NCI-H524 (cell line): Measurements from ENCODE around the gene BAAT.
"Not testable (repeated sequence)": the region's sequence is repeated elsewhere in the genome, so short reads cannot be mapped to it uniquely, and the experiment has no call there.

Experiments
- DNase-seq, 2 experiments: peaks; one replicate each; lab custom pipeline; 2025; lab: John Stamatoyannopoulos, UW

The BAAT gene

DNA sequence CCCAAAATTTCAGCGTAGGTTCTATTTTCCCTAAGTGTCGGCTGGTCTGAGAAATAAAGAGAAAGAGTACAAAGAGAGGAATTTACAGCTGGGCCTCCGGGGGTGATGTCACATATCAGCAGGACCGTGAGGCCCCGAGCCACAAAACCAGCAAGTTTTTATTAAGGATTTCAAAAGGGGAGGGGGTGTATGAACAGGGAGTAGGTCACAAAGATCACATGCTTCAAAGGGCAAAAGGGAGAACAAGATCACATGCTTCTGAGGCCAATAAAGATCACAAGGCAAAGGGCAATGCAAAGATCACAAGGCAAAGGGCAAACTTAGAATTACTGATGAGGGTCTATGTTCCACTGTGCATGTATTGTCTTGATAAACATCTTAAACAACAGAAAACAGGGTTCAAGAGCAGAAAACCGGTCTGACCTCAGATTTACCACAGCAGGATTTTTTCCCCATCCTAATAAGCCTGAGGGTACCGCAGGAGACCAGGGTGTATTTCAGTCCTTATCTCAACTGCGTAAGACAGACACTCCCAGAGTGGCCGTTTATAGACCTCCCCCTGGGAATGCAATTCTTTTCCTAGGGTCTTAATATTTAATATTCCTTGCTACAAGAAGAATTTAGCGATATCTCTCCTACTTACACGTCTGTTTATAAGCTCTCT, at the start of gene BAAT:
TSS of gene BAAT (minus strand) at position 134 of the 664 bp plus-strand sequence. CDS start 13,602 bp downstream, outside the sequence.
- not testable (repeated sequence) for DNase-seq

DNA sequence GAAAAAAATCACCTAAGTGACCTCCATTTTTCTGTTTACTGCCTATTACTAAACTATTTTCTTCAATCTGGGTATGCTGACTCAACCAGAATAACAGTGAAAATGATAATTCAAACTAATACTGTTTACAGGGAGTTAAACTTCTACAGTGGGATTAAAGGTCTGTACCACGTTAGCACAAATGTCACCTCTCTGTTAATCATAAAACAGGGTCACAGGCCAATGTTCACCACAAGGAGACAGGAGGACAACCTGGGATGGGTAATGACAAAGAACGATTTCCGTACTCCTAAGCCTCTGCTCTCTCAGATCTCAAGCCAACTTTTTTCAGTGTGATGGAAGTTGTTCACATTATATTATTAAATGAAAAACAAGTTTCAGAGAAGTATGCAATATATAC, 48.4 kb upstream of the BAAT start:
- no peak for DNase-seq

DNA sequence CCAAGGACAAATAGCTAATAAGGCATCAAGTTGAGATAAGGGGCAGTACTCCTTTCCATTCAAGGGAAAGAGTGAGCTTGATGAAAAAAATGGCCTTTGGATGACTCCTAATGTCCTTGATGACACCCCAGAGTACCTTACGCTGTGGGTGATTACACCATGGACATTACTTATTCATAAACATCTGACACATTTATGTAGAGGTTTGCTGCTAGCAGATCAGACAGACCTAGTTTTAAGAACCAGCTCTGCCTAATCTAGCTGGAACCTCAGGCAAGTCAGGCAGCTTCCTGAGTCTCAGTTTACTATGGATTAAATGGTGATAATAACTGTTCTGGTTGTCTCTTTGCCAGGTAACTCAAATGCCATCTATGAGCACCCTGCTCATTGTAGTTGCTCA, 47.9 kb upstream of the BAAT start:
- no peak for DNase-seq

DNA sequence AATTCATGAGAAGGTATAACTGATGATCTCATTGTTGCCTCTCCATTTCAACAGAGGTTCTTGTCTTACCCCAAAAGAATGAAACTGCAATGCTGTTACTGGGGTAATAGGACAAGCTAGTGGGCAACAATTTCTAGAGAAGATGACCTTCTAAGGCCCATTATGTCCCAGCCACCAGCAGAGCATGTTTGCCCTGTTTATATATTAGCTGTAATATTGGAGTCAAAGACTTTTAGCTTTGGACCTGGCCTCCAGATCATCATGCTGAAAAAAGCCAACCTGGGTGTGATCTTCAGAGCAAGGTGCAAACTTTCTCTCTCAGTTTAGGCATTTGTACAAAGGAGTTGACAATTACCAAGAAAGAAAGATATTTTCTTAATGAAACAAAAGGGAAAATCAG, 47.4 kb upstream of the BAAT start:
- no peak for DNase-seq

DNA sequence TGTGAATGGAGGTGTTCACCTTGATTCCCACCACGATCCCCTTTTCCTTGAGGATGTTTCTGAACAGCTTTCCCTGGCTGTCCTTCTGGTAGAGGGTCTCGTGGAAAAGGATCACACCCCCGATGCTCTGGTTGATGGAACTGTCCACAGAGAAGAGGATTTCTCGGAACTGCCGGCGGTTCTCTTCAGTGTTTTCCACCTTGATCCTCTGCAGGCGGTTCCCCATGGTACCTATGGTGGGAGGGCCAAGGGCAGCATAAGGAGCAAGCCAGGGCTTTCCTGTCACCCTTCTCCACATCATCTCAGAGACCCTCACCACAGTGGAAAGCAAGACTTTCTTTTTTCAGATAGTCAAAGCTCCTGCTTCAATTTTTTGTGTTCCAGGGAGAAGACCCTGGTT, 44.9 kb upstream of the BAAT start:
- no peak for DNase-seq

DNA sequence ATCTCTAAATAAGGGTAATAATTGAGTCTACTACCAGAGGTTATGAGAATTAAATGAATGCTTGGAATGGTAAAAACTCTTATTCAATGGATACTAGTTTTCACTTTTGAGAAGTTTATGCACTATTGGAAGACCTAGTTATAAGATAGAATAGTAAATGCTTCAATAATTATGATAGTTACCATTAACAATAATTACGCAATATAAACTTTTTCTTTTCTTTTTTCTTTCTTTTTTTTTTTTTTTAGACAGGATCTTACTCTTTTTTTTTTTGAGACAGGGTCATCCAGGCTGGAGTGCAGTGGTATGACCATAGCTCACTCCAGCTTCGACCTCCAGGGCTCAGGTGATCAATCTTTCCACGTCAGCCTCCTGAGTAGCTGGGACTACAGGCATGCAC, 44.1 kb upstream of the BAAT start:
- DNase-seq: no peak

DNA sequence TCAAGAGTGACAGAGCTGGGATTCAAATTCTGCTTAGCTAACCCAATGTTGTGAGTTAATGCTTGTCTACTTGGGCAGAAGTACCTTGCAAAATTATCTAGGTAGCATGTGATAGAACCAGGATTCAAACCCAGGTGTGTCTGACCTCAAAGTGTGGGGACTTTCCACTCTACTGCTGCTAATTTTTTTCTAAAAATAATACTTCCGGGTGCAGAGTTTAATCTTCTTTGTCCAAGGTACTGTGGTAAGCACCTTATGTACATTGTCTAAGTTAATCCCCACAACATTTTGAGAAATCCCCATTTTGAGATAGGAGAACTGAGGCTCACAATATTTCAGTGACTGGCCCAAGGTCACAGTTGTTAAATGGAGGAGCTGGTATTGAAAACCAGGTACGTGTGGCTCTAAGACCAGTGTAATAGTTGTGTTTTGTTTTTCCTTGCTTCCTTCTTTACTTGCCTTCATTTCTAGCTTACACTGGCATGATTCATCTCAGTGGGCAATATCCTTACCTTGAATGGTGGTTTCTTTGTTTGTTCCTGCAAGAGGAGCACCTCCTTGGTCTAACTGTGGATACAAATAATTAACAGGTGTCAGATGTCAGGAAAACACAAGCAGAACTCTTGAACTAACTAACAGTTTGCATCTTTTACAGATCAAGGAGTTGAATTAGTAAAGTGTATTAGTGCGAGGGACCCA, 43.3 kb upstream of the BAAT start:
- no peak for DNase-seq

DNA sequence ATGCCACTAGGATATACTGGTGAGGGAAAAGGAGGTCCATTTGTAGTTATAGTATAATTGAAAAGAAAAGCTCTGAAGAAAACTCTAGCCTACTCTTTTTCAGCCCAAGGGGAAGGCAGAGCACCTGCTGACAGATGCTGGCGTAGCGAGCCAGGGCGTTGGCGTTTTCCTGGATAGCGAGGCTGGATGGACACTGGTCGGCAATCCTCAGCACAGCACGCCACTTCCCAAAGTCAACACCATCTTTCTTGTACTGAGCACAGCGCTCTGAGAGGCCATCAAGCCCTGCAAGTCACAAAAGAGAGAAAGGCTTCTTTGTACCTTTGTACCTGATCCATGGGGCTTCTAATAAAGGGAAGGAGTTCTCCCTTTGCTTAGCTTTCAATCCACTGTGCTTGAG, 42.6 kb upstream of the BAAT start:
- DNase-seq: no peak

DNA sequence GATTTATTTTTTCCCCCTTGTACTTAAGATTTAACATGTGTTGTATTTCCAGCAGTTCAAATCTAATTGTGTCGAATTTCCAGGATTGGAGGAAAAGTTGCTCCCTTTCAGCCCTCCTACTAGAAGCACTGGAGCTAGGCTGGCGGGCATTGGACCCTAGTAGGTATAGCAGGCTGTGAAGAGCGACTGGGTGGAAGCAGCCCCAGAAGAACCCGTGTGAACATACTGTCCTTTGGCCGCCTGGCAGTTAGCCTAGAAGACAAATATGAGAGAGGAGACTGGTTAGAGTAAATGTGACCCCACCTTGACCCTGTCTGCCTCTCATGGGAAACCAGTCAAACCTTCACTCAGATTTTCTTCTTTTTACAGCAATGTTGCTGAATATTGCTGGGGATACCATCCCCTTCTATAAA, 36.9 kb upstream of the BAAT start:
- DNase-seq: no peak

DNA sequence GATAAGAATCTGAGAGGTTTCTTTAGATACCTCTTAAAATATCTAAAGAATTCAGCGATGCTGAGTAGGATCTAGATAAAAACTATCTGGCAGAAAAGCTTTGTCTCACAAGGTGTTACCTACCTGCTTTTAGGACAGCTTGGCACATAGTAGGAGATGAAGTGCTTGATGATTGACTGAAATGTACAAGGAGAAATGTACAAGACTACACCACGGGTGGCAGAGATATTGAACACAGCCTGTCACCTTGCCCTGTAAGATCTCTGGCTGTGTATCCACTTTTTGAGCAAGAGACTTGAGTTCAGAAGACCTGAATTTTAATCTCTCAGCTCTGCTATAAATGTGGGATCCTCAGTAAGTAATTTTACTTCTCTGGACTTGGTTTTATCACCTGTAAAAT, 35.1 kb upstream of the BAAT start:
- no peak for DNase-seq

DNA sequence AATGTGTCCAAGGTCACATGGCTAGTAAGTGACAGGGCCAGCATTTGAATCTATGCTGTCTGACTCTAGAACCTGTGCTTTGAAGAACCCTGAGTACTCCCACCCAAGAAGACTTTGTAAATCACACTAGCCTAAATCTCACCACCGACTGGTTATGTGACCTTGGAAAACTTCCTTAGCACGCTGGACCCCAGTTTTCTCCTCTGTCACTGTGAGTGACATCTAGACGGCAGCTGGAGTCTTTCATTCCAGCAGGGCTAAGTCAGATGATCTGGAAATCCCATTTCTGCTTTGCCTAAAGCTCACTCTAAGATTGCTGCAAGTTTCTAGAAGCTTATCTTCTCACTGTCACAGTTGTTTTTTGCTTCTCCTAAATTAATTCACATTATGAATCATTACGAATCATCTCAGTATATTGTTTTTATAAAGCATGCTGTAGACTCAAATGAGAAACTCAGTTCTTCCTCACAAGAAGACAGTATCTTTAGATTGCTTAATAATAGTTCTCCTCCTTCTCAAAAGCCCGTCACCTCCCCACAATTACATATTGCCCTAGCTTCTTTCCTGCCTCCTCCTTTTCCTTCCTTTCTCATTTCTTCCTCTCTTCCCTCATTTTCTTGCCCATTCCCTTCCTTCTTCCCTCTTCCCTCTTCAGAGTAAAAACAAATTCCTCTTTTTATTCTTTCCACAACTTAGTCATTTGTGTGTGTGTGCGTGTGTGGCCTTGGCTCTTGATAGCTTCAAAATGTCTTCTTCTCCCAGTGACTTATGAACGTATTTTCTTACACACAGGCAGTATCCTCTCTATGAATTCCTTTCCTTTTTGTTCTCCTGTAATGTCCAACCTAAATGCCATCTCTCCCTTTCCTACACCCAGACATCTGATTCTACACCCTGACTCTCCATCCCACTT, 34.0 kb upstream of the BAAT start:
- DNase-seq: no peak

DNA sequence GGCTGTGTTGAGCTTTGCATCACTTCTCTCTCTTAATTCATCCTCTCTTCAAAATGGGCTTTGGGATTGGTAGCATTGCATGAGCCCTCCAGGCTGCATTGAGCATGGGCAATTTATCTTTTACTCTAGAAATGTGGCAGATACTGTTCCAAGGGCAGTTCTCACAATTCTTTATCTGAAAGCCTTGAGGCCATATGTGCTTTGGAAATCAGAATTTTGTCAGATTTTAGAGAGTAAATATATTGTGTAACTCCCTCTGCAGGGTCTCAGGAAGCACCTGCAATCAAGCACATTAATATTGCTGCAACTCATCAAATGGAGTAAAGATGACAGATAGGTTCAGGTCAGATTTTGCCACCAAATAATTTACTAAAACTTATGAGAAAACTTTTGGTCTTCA, 33.2 kb upstream of the BAAT start:
- no peak for DNase-seq

DNA sequence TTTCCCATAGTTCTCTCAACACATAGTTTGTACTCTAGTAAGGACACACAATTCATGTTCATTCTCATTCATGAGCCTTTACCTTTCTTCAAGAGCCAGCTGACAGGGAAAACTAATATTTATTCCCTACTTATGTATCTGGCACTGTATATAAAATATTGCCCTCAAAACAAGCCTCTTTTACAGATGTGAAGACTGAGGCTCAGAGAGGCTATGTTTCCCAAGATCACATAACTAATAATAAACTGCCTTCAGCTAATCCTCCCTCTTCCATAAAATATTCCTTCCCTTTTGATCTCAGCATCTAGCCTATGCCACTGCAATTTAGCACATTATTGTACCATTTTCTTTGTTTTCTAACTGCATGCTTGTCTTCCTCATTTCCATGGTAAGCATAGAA, 32.6 kb upstream of the BAAT start:
- no peak for DNase-seq

DNA sequence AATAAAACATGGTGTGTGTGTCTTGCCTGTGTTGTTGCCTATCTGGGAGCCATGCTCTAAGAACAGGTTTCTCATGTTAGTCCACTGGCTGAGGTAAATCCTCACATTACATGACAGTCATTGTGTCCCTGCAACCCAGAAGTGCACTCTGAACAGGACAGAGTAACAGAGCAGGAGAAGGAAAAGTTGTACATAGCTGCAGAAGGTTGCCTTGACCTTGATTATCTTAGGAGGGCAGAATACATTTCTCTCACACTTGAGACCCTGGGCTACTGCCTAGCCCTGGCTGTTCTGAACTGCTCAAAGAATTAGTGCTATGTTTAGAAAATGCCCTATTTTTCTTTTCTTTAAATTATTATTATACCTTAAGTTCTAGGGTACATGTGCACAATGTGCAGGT, 30.8 kb upstream of the BAAT start:
- no peak for DNase-seq

DNA sequence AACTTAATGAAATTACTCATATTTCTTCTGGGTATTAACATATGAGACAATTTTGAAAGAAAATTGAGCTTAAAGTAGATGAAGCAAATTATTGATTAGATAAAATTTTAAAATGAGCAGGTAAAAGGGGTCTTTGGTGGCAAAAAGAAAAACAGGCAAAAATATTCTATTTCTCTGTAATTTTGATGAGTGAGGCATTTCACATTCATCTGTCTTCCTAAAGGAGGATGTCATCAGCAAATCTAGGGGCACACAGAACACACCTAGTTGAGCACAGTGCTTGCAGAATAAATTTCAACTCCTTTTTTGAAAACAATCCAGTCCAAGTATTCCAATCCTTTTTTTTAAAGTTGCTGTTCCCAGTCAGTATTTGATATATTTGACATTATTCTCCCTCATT, 30.0 kb upstream of the BAAT start:
- DNase-seq: no peak

DNA sequence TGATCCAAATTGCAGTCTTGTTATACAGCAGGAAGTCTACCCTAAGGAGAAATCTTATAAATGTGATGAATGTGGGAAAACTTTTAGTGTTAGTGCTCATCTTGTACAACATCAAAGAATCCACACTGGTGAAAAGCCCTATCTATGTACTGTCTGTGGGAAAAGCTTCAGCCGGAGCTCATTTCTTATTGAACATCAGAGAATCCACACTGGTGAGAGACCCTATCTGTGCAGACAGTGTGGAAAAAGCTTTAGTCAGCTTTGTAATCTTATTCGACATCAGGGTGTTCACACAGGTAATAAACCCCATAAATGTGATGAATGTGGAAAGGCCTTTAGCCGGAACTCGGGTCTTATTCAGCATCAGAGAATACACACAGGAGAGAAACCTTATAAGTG, 24.3 kb upstream of the BAAT start:
- DNase-seq: no peak

DNA sequence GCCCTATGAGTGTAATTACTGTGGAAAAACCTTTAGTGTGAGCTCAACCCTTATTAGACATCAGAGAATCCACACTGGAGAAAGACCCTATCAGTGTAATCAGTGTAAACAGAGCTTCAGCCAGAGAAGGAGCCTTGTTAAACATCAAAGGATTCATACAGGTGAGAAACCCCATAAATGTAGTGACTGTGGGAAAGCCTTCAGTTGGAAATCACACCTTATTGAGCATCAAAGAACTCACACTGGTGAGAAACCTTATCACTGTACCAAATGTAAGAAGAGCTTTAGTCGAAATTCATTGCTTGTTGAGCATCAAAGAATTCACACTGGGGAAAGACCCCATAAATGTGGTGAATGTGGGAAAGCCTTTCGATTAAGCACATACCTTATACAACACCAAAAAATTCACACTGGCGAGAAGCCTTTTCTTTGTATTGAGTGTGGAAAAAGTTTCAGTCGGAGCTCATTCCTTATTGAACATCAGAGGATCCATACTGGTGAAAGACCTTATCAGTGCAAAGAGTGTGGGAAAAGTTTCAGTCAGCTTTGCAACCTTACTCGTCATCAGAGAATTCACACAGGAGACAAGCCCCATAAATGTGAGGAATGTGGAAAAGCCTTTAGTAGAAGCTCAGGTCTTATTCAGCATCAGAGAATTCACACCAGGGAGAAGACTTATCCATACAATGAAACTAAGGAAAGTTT, 23.7 kb upstream of the BAAT start:
- no peak for DNase-seq

DNA sequence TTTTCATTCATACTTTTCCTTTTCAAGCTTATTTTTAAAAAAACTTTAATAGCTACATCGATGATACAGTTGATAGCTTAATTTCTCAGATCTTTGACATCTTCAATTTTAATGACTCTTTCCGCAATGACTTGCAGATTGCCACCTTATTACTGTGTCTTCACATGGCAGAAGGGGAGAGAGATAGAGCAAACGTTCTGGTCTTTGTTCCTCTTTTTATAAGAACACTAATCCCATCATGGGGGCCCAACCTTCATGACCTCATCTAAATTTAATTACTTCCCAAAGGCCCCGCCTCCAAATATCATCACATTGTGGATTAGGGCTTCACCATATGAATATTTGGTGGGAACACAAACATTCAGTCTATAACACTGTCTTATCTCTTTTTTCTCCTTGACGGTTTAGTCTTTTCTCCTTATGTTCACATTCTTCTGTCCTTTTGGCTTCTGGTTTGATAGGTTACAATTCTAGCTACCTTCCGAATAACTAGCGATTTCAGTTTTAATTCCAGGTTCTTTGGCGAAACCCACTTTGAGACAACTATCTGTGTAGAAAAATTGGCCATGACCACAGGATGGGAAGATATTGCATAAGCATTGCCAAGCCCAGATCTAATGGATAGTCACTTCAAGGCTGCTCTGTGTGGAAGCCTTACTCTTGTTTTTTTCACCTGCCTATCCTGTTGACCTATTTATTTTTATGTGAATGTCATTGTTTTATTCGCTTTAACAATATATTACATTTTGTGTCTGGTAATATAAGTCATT, 18.9 kb upstream of the BAAT start:
- no peak for DNase-seq

DNA sequence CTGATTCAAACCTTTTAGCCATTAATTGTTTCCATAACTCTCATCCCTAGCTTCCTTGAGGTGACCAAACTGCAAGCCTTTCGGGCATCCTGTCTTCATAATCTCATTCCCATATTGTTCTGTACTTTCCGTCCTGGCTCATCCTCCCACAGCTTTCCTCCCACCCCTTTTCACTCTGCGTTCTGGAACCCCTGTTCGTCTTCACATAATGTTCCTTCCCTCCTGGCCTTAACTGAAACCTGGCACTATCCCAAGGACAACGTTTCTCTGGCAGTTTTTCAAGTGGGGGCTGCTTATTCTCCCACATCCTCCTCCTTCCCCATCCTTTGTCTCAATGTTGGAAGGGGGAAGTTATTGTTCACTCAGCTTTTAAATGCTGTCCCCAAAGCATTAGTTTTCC, 15.3 kb upstream of the BAAT start:
- DNase-seq: no peak

DNA sequence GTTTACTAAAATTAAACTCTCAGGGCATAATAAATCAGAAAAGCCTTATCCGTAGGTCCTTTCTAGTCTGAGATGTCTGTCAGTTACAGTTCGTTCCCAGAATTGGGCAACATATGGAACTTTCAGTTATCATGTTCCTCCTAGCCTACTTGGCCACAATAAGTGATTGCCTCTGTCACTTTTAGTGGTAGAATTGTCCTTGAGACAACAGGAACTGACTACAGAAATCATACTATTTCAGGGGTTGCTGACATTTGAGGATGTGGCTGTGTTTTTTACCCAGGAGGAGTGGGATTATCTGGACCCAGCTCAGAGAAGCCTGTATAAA, 14.8 kb upstream of the BAAT start:
- DNase-seq: peak in 1 of 2 experiments; percentile 41

DNA sequence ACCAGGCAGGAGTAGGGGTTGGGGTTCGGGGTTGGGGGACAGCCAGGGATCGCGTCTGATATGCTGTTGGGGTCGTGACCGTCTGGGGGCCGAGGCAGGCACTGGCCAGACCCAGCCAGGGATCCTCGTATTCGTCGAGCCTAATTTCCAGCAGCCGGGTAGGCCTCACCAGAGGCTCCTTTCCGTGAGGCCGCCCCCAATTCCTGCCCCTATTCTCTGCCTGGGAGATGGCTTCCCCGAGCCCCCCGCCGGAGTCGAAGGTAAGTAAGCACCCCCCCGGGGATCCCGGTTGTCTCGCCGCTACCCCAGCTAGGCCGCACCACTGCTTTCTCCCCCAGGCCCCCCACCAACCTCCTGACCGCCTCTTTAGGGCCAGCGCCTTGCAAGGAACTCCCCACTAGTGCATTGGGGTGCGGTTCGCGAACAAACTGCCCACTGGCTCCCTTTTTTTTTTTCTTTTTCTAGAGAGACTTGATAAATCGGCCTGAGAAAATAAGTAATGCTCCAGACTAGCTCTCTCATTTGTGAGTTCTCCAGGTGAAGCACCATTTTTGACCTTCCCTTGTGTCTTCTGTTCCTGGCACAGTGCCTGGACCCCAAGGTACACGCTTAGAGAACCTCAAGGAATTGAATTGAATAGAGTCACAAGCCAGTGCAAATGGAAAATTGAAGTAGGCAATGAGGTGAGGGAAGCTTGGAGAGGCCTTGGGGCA, 14.3 kb upstream of the BAAT start:
- DNase-seq: peak in 1 of 2 experiments; percentile 64
